Stimulated activated naive CD8-positive, alpha-beta T cell treated with anti-CD3 and anti-CD28 coated beads, Interleukin-15, amount 100 ng/mL, for 72 hours (primary cell): Measurements from ENCODE around the gene PLXND1.

Experiments used
- ATAC-seq: fragments of 150-1000 bp; cut with Tn5 transposase; 2 replicates; pipeline ENCODE4 v1.10.0; 2021; ENCODE audit warnings: mild to moderate bottlenecking, moderate library complexity
- DNase-seq, 2 donors: peaks; one replicate each; pipeline ENCODE4 v3.0.0; 2021 to 2022
- H3K27ac Mint-ChIP-seq, 2 donors: one replicate each; pipeline ENCODE4 v1.8.0; 2022; ENCODE audit warnings: mild to moderate bottlenecking in 2 of 2, mixed read lengths in 2 of 2, moderate library complexity in 2 of 2
- H3K27me3 Mint-ChIP-seq: one replicate; pipeline ENCODE4 v1.8.0; 2022; ENCODE audit warnings: mixed read lengths
- H3K4me1 Mint-ChIP-seq: one replicate; pipeline ENCODE4 v1.8.0; 2022; ENCODE audit warnings: mild to moderate bottlenecking, mixed read lengths
- H3K4me3 Mint-ChIP-seq, 2 donors: one replicate each; pipeline ENCODE4 v1.8.0; 2022; ENCODE audit warnings: mild to moderate bottlenecking in 2 of 2, mixed read lengths in 2 of 2, moderate library complexity in 1 of 2
- H3K9me3 Mint-ChIP-seq, 2 donors: one replicate each; pipeline ENCODE4 v1.8.0; 2022; ENCODE audit warnings: mixed read lengths in 2 of 2

Gene PLXND1

DNA sequence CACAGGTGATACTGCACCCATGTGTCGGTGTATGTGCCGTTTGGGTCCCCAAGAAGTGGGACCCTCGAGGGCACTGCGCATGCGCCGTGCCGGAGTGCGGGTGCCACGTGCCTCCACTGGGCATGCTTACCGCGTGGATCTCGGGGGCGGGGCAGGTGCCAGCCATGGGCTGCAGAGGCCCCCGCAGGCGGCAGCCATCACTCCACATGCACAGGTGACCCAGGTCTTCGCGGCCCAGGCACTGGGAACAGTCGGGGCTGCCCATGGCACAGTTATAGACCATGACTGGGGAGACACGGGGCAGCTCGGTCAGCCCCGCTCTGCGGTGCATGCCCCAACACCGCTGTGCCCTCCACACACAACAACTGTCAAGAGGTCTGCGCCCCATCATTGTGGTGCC is 32.3 kb downstream of the PLXND1 start:
- DNase-seq (no peak), ATAC-seq (no peak)
- H3K4me3 Mint-ChIP-seq, result no peak overlapping the region
- no peak overlapping the region for H3K27ac Mint-ChIP-seq
- H3K4me1 Mint-ChIP-seq, result peaks cover 38% of the 10 kb centered on the region
- no peaks in the 10 kb centered on the region for H3K27me3 Mint-ChIP-seq
- no peaks in the 10 kb centered on the region for H3K9me3 Mint-ChIP-seq

GRCh38 chr3:129573493-129573892 is 33.0 kb downstream of the PLXND1 start:
- H3K4me3 Mint-ChIP-seq, result no peak overlapping the region
- H3K27me3 Mint-ChIP-seq, result no peaks in the 10 kb centered on the region
- DNase-seq (no peak), ATAC-seq (no peak)
- peaks cover 35% of the 10 kb centered on the region for H3K4me1 Mint-ChIP-seq
- no peak overlapping the region for H3K27ac Mint-ChIP-seq
- H3K9me3 Mint-ChIP-seq, result no peaks in the 10 kb centered on the region

GRCh38 chr3:129572603-129573002 is 33.9 kb downstream of the PLXND1 start:
- H3K9me3 Mint-ChIP-seq, result no peaks in the 10 kb centered on the region
- peaks cover 26% of the 10 kb centered on the region for H3K4me1 Mint-ChIP-seq
- DNase-seq (no peak), ATAC-seq (no peak)
- H3K27ac Mint-ChIP-seq, result no peak overlapping the region
- no peaks in the 10 kb centered on the region for H3K27me3 Mint-ChIP-seq
- no peak overlapping the region for H3K4me3 Mint-ChIP-seq

DNA sequence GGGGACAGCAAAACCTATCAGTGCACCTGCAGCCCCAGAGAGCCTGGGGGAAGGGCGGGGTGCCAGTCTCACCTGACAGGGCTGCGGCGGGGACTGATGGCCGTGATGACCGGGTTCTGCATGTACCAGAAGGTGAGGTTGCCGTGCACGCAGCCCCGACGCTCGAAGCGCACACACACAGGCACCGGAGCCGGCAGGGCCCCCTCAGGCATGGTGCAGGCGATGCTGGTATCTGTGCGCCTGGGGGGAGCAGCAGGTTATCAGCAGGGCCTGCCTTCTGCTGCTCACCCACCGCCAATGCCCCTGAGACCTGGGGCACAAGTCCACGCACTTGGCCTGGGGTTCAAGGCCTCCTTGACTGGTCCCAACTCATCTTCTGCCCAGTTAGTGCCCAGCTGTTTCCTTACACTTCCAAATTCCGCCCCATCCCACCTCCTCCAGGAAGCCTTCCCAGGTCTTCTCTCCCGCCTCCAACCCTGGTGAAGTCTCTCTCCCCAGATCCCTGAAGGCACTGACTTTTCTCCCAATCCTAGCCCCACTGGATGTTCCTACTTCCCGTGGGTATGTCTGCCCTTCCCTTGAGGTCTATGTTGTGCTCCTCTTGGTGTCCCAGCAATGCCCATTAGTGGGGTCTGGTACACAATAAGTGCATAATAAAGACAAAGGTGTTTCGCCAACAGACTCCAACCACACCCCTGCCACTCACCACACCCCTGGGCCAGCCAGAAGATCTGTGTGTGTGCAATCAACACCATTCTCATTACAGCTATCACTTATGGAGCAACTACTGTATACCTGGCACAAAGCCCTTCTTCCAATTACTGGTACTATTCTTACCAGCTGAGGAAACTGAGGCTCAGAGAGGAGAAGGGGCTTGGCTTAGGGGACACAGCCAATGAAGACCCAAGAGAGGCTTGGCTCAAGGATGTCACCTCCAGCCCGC is 34.6 kb downstream of the PLXND1 start:
- Mint-ChIP-seq H3K4me3 (no peak overlapping the region), H3K27ac (no peak overlapping the region), H3K27me3 (no peaks in the 10 kb centered on the region), H3K9me3 (no peaks in the 10 kb centered on the region), H3K4me1 (peaks cover 19% of the 10 kb centered on the region)
- no peak for DNase-seq
- no peak for ATAC-seq

GRCh38 chr3:129569856-129570255 is 36.6 kb downstream of the PLXND1 start:
- Mint-ChIP-seq H3K9me3 (no peaks in the 10 kb centered on the region), H3K27ac (no peak overlapping the region), H3K4me1 (no peaks in the 10 kb centered on the region), H3K4me3 (no peak overlapping the region), H3K27me3 (no peaks in the 10 kb centered on the region)
- ATAC-seq (no peak), DNase-seq (no peak)

DNA sequence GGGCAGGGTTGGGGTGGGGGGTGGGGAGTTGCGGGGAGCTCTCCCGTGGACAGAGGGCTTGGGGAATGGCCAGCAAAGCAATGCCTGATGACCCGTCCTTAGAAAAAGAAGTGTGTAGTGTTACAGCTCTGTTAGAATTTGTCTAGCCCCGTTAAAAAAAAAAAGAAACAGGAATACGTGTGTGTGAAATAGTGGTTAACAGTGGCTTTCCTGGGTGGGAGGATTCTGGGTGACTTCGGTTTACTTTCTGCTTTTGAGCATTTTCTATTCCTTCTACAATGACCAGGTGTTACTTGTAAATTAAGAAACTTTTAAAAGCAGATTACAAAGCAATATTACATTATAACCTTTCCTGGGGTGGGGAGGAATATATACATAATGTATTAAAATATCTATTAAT is 38.5 kb downstream of the PLXND1 start:
- no peak for ATAC-seq
- no peak overlapping the region for H3K4me3 Mint-ChIP-seq
- DNase-seq, result no peak
- no peaks in the 10 kb centered on the region for H3K27me3 Mint-ChIP-seq
- H3K4me1 Mint-ChIP-seq, result no peaks in the 10 kb centered on the region
- no peak overlapping the region for H3K27ac Mint-ChIP-seq
- no peaks in the 10 kb centered on the region for H3K9me3 Mint-ChIP-seq

- ATAC-seq (no peak), DNase-seq (no peak)
- no peak overlapping the region for H3K27ac Mint-ChIP-seq
- H3K4me1 Mint-ChIP-seq, result no peaks in the 10 kb centered on the region
- H3K27me3 Mint-ChIP-seq, result no peaks in the 10 kb centered on the region
- H3K4me3 Mint-ChIP-seq, result no peak overlapping the region
- no peaks in the 10 kb centered on the region for H3K9me3 Mint-ChIP-seq
Measured at GRCh38 chr3:129567176-129567705, 39.2 kb downstream of the PLXND1 start.

- DNase-seq (no peak), ATAC-seq (no peak)
- Mint-ChIP-seq H3K27me3 (no peaks in the 10 kb centered on the region), H3K4me1 (no peaks in the 10 kb centered on the region), H3K9me3 (no peaks in the 10 kb centered on the region), H3K4me3 (no peak overlapping the region), H3K27ac (peak overlapping the region in 1 of 2 donors; percentile 48)
Measured at GRCh38 chr3:129565902-129566301, 40.6 kb downstream of the PLXND1 start.

DNA sequence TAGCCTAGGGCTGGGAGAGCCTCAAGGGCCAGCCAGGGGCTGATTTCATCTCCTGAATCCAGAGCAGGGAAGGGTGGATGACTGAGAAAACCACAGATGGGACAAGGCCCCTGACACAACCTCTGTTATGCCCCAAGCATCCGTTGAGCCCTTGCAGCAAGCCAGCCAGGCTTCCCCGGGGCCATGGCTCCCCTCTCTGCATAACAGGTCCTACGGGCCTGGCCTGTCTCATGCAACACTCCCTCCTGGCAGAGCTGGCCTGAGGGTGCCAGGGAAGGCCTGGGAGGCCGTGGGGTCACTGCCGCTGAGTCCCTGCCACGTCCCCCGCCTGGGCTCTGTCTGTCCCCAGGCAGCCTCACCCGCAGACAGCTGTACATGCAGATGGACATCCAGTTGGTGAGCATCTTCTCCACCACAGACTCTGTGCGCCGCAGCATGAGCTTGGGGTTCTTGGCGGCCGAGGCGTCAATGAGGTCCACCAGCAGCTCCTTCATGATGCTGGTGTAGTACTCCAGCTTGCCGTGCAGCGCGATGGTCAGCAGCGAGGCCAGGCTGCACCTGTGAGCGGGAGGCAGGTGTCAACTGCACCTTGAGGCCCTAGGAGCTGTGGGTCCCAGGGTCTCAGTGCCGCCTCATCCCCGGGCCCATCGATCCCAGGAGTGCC is 41.4 kb downstream of the PLXND1 start:
- H3K27ac Mint-ChIP-seq, result no peak overlapping the region

DNA sequence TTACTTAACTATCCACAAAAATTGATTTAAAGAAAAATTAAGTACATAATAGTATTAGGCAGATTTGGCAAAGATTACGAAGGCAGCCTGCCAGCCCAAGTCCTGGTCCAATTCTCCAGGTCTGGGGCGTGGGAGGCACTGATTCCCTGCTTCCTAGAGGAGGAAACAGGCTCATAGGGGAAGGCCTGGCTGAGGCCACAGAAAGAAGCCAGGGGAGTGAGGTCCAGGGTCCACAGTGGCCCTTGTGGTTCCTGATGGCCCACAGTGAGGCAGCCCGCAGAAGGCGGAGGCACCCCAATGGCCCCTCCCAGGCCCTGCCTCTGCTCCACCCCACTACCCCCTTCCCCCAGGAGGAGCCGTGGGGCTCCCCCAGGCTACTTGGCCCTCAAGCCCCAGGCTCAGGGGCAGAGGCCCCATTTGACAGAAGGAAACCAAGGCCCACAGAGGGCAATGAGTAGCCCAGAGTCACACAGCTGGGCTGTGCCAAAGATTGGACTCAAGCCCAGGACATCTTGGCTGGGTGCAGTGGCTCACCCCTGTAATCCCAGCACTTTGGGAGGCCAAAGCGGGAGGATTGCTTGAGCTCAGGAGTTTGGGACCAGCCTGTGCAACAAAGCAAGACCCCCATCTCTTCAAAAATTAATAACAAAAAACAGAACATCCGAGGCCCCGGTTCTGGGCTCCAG is 42.5 kb downstream of the PLXND1 start:
- DNase-seq, result no peak
- no peaks in the 10 kb centered on the region for H3K4me1 Mint-ChIP-seq
- H3K4me3 Mint-ChIP-seq, result no peak overlapping the region
- H3K27ac Mint-ChIP-seq, result no peak overlapping the region
- no peak for ATAC-seq
- no peaks in the 10 kb centered on the region for H3K9me3 Mint-ChIP-seq
- no peaks in the 10 kb centered on the region for H3K27me3 Mint-ChIP-seq

More for the DNA sequence above, 41.4 kb downstream of the PLXND1 start:
- no peak for ATAC-seq
- Mint-ChIP-seq H3K4me3 (no peak overlapping the region), H3K4me1 (no peaks in the 10 kb centered on the region), H3K27me3 (no peaks in the 10 kb centered on the region), H3K9me3 (no peaks in the 10 kb centered on the region)
- no peak for DNase-seq

DNA sequence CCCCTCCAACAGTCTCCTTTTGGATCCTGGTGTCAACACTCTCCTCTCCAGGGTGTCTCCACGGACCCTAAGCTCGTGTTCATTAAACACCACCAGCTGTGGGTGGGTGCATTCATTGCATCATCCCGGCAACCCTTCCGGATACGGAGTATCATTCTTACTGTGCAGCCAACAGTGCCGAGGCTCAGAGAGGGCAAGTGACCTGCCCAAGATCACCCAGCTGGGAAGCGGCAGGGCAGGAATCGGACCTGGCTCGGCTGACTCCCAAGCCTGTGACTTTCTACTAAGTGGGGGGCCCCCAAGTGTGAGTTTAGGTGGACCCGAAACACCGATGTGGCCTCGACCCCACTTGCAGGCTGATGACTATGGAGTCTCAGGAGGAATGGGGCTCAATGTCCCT is 43.1 kb downstream of the PLXND1 start:
- ATAC-seq (no peak), DNase-seq (no peak)
- Mint-ChIP-seq H3K4me1 (peaks cover 3% of the 10 kb centered on the region), H3K27ac (no peak overlapping the region), H3K4me3 (no peak overlapping the region), H3K27me3 (no peaks in the 10 kb centered on the region), H3K9me3 (no peaks in the 10 kb centered on the region)

DNA sequence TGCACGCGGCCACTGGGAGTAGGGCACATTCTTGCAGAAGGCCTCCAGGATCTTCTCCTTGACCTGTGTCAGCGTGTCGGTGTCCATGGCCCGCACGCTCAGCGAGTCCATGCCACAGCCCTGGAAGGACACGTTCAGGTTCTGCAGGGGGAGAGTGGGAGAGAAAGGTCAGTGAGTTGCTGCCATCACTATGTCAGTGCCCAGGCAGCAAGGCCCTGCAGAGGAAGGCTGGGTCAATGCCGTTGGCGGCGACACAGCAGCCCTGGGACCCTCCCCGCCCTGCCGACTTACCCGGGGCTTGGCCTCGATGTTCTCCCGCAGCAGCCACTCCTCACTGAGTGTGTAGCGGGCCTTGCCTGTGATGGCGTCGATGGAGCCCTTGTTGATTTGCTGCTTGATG is 43.7 kb downstream of the PLXND1 start:
- DNase-seq (no peak), ATAC-seq (no peak)
- Mint-ChIP-seq H3K9me3 (no peaks in the 10 kb centered on the region), H3K27ac (no peak overlapping the region), H3K4me3 (no peak overlapping the region), H3K4me1 (peaks cover 7% of the 10 kb centered on the region), H3K27me3 (no peaks in the 10 kb centered on the region)

DNA sequence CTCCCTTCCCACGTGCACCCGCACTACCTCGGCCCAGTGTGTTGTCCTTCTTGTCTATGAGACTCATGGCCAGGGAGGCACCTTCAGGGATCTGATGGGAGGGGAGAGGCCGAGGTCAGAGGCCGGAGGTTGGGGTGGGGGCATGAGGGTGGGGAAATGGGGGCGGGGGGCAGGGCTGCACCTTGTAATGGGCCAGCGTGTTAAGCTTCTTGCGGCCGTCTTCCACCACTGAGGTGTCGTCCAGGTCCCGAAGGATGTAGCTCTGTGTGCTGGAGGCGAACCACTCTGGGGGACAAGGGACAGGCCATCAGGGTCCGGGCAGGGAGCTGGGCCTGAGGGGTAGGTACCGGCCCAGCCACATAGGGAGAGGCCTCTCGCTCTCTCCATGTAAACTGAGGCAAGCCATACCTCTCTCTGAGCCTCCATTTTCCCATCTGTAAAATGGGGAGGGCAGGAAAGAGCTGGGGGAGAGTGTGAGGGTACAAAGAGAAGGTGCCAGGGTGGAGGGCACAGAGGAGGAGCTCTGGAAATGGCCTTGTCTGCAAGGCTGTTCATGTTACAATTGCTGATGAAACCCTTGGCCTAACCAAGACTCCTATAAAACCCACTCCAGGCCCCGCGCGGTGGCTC is 44.7 kb downstream of the PLXND1 start:
- Mint-ChIP-seq H3K27me3 (no peaks in the 10 kb centered on the region), H3K4me3 (no peak overlapping the region), H3K4me1 (peaks cover 7% of the 10 kb centered on the region), H3K27ac (peak overlapping the region in 1 of 2 donors; percentile 34), H3K9me3 (no peaks in the 10 kb centered on the region)
- ATAC-seq (no peak), DNase-seq (no peak)

DNA sequence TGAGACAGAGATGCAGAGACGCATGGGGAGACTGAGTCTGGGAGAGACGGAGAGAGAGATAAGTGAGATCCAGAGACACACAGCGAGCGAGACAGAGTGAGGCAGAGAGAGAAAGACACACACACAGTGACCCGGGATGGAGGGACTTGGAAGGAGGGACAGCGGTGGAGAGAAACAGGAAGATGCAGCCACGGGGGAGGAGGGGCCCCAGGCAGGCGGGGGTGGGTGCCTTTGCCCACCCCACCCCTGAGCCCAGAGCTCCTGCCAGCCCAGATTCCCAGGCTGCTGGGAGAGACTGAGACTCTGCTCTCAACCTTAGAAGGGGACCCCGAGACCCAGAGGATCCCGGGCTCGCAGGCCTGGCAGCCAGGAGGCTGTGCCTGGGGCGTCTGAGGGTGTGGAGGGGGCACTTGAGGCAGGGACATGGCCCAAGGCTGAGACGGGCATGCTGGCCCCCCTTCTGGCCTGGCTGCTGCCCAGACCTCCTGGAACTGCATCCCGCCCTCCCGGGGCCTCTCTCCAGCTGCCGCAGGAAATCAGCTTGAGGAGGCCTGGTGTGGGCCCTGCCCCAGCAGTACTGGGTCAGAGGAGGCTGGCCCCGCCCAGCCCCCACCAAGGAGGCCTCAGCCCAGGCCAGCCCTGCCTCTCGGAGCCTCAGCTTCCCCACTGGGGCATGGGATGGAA is 45.4 kb downstream of the PLXND1 start:
- Mint-ChIP-seq H3K9me3 (no peaks in the 10 kb centered on the region), H3K4me1 (peaks cover 7% of the 10 kb centered on the region), H3K27ac (no peak overlapping the region), H3K27me3 (no peaks in the 10 kb centered on the region), H3K4me3 (no peak overlapping the region)
- ATAC-seq, result peak; percentile 16
- no peak for DNase-seq

DNA sequence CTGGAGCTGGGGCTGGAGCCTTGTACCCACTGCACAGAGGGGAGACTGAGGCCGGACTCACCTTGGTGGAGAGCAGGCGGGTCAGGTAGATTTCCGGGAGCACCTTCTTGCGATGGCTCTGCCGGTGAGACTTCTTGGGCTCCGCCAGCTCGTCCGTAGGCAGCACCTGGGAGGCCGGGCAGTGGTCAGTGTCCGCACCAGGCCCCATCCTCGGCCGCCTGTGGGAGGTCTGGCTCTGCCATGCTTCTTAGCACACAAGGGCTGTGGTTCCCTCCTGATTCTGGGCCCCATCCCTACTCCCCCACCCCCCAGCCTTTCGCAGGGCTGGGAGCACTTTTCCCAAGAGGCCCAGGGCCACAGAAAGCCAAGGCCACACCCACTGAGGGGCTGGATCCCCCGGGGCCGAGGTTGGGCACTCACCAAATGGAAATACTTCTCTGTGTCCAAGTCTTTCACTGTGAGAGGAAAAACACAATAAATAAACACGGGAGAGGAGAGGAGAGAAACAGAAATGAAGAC is 46.1 kb downstream of the PLXND1 start:
- Mint-ChIP-seq H3K4me3 (no peak overlapping the region), H3K27me3 (no peaks in the 10 kb centered on the region), H3K9me3 (no peaks in the 10 kb centered on the region), H3K27ac (no peak overlapping the region), H3K4me1 (peaks cover 7% of the 10 kb centered on the region)
- ATAC-seq (no peak), DNase-seq (no peak)
